ENCODE data around the gene CEP44.
A peak's percentile ranks its signal among the peaks of the same experiment; 100 is the strongest.
"Not testable (repeated sequence)": the region's sequence is repeated elsewhere in the genome, so short reads cannot be mapped to it uniquely, and the experiment has no call there.

CEP44 gene, protein sequence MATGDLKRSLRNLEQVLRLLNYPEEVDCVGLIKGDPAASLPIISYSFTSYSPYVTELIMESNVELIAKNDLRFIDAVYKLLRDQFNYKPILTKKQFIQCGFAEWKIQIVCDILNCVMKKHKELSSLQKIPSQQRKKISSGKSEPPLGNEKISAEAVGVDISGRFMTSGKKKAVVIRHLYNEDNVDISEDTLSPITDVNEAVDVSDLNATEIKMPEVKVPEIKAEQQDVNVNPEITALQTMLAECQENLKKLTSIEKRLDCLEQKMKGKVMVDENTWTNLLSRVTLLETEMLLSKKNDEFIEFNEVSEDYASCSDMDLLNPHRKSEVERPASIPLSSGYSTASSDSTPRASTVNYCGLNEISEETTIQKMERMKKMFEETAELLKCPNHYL

DNA sequence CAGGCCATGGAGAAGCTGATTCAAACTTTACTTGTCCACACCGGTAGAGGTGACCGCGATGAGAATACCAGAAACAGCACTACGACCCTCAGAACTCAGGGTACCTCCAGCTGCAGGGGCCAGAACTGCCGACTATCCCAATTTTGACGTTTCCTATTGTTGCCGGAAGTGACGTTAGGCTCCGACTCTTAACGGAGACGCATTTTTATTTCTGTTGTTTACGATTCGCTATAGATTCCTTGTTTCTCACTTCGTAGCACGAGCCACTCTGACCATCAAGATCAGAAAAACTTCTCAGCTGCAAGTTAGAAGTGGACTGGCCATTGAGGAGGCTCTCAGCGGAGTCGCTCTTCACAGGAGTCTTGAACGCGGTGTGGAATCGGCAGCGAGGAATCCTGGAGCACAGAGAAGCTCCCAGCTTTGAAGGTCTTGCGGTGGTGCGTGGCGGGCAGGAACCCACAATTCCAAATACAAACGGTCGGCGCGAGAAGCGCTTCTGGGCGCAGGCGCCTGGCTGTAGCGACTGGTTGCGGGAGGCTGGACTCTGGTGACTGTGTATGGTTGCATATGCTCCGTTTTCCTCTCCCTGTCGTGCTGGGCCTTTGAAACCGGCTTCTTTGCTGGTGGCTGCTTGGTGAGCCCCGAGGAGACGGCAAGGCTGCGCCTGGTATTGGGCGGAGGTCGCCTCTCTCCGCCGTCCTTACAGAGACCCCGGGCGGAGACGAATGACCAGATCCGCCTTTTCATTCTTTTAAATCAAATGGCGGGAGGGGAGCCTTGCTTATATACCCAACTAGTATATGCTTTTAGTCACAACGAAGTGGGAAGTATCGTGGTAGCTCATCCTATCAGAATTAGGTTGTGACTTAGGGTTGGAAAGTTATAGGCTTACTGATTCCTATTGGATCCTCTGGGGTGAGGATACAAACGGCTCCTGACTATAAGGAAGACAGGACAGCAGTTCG, at the start of gene CEP44, which contains the start of gene FBXO8:
TSS of gene CEP44 (plus strand) at position 405 of the 965 bp plus-strand sequence. CDS start 15,211 bp downstream, outside the sequence.
TSS of gene FBXO8 (minus strand) at position 161 of the 965 bp plus-strand sequence. CDS start 20,575 bp downstream, outside the sequence.
- peak; percentile 68 for DNase-seq

DNA sequence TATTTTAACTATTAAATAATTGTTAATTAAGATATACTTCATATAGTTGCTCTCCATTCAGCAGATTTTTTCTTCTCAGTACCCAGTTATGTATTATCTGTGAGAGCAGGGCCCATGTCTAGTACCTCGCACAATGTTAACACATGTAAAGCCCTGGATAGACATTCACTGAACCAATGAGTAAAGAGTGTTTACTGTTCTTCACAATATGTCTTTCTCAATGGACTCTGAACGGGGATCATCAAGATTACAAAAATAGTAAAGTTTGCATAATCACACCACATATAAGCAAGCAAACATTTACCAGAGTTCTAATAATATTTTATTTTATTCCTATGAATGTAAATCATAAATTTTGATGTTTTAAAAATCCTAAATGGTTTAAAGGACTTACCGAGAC, 47.4 kb upstream of the CEP44 start:
- no peak for DNase-seq

DNA sequence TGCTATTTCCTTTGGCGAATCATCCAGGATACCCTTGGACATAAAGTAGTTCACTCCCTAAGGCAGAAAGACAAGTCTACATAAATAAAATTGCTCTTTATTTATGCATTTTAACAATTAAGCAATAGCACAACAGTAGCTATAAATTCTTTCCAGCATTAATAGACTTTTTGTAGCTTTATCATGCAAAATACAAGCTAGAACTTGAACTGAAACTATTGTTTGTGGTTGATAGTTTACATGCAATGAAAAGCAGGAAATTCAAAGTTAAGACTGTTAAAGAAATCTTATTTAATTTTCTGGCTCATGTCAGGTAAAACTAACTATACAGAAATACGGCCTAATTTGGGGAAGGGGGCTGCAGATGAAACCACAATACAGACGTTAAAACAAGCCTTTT, 42.5 kb upstream of the CEP44 start:
- no peak for DNase-seq

DNA sequence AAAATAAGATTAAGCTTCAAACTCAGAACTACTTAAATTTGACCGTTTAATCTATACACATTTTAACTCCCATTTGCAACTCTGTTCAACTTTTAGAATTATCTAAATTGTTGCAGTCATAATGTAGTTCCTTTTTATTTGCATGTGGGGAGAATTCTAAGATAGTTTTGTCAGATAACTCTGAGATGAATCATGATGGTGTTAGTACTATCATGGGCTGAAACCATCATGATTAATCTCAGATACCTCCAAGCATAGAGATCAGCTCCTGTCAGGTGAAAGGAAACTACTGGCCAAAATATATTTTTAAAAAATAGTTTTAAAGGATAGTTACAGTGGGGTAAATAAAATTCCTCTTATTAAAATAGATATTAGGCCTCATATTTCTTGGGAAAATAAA, 39.3 kb upstream of the CEP44 start:
- DNase-seq = no peak

DNA sequence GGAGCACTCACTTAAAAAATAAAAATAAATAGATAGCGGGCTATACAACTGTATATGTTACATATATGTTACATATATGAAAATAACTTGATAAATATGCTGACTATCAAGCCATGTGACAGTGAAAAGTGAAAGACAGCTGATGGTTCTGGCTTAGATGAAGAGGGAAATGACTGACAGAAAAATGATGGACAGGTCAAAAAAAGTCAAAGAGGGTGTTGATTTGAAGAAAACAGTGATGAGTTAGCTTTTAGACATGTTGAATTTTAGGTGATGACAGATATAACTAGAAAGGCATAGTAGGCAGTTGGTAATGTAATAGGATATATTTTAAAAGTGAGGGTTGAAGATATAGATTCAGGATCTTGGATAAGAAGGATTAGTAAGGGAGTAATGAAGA, 38.0 kb upstream of the CEP44 start:
- no peak for DNase-seq

DNA sequence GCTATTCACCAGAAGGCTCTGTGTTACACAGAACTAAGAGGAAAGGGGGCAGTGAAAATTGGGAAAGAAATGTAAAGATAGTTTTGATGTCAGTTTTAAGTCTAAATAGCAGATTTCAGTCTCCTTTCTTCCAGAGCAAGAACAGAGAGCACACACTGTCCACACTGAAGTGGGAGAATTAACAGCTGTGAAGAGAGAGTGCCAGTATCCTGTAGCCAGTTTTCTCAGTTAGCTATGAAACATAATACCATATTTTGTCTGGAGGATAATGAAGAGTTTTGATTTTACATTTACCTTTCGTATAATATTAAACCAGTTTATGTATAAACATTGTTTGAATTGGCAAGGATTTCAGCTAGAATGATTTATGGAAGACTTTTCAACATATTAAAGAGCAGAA, 35.3 kb upstream of the CEP44 start:
- no peak for DNase-seq

DNA sequence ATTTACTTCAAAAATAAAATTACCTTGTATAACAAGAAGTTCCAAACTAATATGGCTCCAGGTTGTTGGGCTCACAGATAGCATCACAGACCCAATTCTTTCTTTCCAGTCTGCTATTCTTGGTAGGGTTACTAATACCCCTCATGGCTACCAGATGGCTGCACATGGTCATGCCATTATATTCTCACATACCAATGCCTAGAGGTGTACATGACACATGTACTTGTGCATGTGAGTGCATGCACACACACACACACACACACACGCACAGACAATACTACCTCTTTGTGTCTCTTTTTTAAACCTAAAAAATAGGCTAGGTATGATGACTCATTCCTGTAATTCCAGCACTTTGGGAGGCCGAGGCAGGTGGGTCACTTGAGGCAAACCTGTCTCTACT, 31.3 kb upstream of the CEP44 start:
- DNase-seq = no peak

DNA sequence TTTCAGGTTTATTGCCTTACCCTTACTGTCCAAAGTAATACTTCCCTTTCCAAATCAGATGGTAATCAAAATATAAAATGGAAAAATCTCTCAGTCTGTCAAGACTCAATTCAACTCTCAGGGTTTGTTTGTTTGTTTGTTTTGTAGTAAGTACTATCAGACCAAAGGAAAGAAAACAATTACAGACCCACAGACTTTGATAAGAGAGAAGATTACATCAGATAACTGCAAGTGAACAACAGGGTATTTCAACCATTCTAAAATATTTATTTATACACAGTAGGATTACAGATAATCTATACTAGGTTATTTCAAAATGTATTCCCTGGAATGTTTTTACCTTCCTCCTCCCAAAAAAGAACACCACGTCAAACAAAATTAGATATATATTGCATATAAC, 29.1 kb upstream of the CEP44 start:
- no peak for DNase-seq

DNA sequence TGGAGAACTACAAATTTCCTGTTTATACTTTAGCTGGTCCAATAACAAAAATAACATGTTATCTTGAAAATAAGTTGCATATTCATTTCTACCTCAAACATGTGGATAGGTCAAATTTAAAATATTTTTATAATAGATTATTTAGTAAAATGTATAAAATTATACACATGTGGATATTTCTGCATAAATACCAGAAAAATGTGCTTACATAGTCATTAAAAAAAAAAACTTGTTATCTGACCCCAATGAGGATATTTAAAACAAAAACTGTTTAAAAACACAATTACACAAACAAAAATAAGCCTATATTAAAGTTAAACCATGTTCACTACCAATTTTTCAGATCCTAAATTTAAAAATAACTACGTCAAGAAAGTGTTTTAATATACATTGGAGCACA, 28.3 kb upstream of the CEP44 start:
- DNase-seq = no peak

DNA sequence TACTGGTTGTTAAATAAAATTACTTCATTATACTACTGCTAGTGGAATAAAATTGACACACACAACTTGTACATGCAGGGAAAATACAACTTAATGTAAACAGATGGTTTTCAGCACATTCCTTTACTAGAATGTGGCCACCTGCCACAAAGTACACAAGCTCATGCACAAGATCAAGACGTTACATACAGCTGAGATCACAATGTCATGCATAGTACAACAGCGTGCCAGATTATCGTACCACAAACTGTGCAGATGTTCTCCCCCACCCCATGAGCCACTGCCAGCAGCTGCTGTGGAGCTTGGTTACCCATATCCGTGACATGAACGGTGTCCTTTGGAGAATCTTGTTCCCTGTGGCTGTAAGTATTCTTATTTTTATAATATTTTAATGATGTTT, 27.9 kb upstream of the CEP44 start:
- DNase-seq = no peak

DNA sequence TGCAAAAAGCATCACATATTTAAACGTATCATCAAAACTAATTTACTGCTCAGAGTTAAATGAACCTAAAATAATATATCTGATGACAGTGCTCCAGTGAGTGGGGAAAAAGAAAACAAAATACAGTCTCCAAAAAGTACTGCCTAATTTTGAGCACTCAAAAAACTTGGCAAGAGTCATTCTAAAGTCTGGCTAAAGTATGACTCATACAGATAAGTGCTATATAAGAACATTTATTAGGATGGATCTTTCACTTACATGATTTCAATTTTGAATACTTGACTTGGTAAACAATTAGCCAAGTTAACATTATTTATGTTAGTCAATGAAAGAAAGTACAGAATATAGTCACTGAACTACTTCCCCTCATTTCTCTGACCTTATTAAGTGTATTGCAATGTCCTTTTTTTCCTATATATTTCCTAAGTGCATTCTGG, 27.4 kb upstream of the CEP44 start:
- DNase-seq = no peak

DNA sequence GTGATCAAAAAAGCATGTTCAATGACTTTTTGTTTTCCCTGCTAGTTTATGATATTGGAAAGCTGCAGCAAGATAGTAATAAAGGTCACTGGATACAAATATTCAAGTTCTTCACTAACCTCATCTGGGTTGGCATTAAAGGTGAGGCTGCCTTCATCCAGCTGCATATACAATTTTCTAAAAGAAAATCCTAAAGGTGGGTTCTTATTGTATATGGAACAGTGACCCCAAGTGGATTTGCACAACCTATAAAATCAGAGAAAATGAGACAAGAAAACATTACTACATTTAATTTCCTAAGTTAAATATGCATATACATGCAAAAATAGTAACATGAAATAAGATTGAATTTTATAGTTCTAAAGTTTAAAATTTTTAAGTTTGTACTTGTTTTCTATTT, 24.1 kb upstream of the CEP44 start:
- DNase-seq = no peak

DNA sequence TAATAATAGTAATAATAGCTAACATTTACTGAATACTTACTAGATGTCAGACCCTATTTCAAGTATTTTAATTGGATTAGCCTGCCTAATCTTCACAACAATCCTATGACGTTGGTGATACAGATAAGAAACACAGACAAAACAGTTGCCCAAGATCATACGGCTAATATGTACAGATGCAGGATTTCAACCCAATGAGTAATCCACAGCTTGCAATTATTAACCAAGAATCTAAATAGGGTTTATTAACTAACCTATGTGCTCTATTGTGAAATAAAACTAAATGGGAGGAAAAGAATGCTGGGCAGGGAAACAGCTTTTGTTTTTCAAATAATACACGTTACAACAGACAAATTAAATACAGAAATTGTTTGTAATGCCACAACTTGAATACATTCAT, 23.6 kb upstream of the CEP44 start:
- DNase-seq = no peak

DNA sequence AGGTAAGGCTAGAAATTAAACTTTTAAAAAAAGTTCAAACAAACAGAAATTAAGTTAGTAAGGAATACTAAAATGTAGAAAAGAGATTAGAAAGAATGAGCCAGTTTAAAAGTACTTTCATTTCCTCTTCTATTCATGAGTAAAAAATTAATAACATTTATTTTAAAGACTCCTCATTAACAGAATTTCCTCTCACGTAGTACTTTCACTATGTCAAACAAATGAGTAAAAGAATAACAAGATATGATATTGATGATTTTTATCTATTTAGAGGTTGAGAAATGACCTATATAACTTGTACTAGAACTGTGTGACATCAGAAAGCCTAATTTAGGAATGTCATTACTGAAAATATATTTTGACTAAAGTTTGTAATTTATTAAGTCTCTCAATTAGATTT, 22.3 kb upstream of the CEP44 start:
- DNase-seq = not testable (repeated sequence)

DNA sequence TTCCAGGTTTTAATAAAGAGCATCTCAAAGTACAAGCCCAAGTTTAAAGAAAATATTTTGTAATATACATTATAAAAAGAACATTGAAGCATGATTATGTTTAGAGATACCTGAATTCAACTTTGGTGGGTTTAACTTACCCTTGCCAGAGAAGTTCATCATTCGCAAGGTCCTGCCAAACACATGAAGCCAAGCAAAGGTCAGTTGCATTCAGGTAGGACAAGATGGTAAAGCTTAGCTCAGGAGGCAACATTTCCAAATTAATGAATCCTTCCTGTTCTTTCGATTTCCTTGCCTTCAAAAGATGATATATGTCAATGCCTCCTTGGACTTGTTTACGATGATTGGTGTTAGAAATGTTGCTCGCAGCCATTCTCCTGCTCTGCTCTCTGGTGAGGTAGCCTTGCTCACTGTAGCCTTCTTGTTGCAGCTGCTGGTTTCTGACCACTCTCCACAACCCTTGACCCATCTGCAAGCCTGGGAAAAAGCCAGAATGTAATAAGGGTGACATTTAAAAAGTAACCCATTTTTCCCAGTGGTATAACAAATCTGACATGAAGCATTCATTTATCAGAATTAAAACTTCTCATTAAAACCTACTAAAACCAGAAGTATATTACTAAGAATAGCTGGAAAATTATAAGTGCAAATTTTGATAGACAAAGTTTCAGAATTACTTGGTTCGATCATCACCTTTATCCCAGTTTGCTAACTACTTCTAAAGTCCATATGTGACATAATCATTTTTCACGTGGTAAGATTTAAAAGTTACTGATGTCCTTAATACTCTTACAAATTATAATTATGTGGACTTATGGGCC, 20.9 kb upstream of the CEP44 start:
- DNase-seq = no peak

DNA sequence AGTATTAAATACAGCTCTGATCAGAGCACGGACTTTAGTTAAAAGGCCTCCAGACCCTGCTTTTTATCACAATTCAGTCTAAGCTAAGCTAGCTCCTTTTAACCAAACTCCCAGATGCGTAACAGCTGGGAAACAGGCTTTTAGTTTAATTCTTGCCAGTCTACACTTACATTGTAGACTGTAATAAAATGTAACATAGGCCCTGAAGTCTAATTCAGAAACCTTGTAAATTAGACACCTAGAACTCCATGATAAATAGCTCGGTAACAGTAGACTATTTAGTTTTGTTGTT, 20.3 kb upstream of the CEP44 start:
- DNase-seq = no peak

DNA sequence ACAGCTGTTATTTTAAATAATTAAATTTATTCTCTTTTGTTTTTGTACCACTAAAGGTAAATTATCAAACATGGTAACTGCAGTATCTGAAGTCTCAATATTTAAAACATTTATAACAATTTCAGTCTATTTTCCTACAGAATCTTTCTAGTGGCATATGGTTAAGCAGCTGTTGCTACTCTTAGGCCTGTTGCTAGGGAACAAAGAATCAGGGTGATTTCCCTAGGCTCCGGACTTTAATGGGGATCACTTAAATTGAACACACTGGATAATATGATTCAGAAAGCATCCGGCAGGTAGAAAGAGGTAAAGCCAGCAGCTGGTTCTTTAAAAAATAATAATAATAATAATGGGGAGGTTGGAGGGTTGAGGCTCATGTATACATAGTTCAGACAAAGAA, 17.8 kb upstream of the CEP44 start:
- no peak for DNase-seq

DNA sequence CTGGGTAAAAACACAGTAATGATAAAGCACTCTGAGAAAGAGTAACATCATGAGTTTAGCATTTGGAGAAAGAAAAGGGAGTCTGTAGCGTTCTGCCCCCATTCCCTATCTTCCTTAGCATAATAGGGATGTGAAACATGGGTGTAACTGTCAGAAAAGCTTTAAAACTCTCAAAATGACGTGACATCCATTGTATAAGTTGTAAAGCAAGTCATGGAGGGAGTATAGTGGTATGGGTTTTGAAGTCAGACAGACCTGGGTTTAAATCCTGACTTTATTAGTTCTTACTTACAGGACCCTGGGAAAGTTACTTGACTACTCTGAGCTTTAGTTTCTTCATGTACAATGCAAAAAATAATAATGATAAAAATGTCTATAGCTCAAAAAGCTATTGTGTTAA, 17.3 kb upstream of the CEP44 start:
- DNase-seq = no peak

DNA sequence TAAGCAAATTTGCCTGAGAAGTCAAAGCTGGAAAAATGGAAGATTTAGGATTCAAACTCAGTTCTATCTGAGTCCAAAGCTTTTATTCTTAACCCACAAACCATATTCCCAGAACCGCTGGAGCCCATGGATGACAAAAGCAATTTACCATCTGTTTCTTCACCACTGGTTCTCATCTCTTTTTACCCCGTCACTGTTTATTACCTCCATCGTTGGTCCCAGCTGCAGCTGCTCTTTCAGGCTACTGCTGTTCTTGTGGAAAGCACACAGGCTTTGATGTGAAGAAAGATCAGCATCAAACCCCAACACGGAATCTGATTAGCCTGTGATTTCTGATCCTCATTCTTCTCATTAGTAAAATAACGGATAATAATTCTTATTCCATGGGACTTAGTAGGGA, 9.8 kb upstream of the CEP44 start:
- no peak for DNase-seq

DNA sequence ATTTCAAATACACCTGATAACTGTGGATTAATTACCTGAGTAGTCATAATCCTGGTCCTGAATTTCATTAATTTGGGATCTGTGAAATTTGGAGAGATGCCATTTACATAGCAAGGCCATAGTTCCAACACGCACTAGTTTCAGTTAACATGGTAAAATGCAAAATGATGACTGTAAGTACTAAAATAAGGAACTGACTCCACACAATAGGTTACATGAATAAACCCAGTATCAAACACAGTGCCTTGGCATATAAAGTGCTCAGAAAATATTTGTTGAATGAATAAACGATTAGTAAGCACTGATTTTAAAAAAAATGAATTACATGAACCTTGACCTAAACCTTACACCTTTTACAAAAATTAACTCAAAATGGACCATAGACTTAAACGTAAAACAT, 9.3 kb upstream of the CEP44 start:
- no peak for DNase-seq

DNA sequence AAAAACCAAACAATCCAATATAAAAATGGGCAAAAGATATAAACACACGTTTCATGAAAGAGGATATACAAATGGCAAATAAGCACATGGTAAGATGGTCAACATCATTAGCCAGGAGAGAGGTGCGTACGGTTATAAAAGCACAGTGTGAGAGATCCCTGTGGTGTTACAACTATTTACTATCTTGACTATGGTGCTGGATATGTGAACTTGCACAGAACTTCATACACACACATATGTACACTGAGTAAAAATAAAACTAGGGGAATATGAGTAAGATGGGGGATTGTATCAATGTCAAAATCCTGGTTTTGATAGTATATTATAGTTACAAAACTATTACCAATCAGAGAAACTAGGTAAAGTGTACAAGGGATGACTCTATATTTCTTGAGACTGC, 8.6 kb upstream of the CEP44 start:
- DNase-seq = no peak

DNA sequence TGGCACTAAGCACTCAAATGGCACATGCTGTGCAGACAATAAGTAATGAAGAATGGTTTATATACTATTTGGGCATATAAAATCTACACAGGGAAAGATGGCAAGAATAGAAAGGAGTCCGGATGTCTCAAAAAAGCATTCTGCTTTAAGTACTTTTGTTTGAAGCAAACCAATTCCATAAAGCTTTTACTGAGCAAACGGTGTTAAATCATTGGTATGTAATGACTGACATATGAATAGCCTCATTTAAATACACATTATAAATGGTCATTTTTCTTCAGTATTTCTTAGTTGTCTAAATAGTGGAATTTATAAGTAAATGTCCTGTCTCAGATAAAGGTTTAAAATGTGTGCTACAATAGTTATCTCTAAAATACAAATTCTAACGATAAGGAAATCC, 6.3 kb upstream of the CEP44 start:
- no peak for DNase-seq

DNA sequence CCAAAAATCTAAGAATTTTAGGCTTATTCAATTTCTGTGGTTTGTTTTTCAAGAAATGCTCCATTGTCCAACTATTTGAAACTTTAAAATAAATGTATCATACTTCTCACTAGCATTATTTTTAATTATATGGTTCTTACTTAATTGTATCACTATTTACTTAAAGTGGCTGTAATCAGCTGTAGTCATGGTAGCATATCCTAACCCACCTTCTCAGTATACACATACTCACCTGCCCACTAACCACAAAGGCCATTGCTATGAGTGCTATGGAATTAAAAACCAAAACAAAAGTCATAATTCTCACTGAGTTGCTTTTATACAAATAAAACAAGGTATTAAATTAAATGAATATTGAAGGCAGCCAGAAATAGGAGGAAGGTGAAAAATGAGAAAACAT, 5.2 kb upstream of the CEP44 start:
- DNase-seq = no peak
